ENCODE results near the gene USF2.

The USF2 gene

GRCh38 chr19:35294328-35294727 is 25.6 kb downstream of the USF2 start:
- no peak overlapping the region for H3K9ac ChIP-seq (ENCODE audit: low read depth in 1 of 2, low read length in 2 of 2)
- no peaks in the 10 kb centered on the region for H3K27me3 ChIP-seq (ENCODE audit: control insufficient read depth in 1 of 2, insufficient read depth in 2 of 2, low read length in 2 of 2)
- no peak overlapping the region for H3K27ac ChIP-seq (ENCODE audit: low read depth, low read length)

DNA sequence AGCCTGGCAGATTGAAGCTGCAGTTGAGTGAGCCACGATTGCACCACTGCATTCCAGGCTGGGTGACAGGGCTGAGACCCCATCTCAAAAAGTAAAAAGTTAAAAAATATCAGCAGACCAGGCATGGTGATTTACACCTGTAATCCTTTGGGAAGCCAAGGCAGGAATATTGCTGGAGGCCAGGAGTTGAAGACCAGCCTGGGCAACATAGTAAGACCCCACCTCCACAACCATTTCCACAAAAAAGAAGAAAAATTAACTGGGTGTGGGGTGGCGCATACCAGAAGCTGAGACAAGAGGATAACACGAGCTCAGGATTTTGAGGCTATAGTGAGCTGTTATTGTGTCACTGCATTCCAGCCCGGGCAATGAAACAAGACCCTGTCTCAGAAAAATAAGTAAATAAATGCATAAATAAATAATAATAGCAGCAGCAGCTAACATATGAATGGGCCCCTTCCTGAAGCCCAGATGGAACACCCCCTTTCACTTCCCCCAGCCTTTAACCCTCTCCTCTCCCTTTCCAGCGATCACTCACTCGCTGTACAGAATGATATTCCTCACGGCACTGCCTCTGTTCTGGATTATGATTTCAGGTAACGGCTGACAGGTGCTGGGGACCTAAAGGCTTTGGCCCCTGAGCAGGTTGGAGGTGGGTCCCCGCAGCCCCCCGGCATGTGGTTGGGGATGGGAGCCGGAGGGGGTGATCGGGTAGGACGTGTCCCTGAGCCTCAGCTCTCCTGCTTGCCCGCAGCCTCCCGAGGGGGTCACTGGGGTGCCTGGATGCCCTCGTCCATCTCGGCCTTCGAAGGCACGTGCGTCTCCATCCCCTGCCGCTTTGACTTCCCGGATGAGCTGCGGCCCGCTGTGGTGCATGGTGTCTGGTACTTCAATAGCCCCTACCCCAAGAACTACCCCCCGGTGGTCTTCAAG is 26.4 kb downstream of the USF2 start:
- H3K36me3 ChIP-seq (ENCODE audit: control insufficient read depth in 1 of 2, insufficient read depth in 2 of 2, low read length in 2 of 2): no peaks in the 10 kb centered on the region
- no peak overlapping the region for H3K4me3 ChIP-seq (ENCODE audit: low read depth in 1 of 2, low read length in 2 of 2)
- H3K9ac ChIP-seq (ENCODE audit: low read depth in 1 of 2, low read length in 2 of 2): no peak overlapping the region
- no peaks in the 10 kb centered on the region for H3K4me1 ChIP-seq (ENCODE audit: control insufficient read depth in 1 of 2, insufficient read depth in 2 of 2, low read length in 2 of 2)
- no peak overlapping the region for H3K27ac ChIP-seq (ENCODE audit: low read depth, low read length)
- no peaks in the 10 kb centered on the region for H3K9me3 ChIP-seq (ENCODE audit: control insufficient read depth in 1 of 2, low read length in 2 of 2)
- no peaks in the 10 kb centered on the region for H3K27me3 ChIP-seq (ENCODE audit: control insufficient read depth in 1 of 2, insufficient read depth in 2 of 2, low read length in 2 of 2)

More at GRCh38 chr19:35294328-35294727, 25.6 kb downstream of the USF2 start:
- Histone ChIP-seq H3K9me3 (ENCODE audit: control insufficient read depth in 1 of 2, low read length in 2 of 2) (no peaks in the 10 kb centered on the region), H3K4me1 (ENCODE audit: control insufficient read depth in 1 of 2, insufficient read depth in 2 of 2, low read length in 2 of 2) (no peaks in the 10 kb centered on the region), H3K36me3 (ENCODE audit: control insufficient read depth in 1 of 2, insufficient read depth in 2 of 2, low read length in 2 of 2) (no peaks in the 10 kb centered on the region), H3K4me3 (ENCODE audit: low read depth in 1 of 2, low read length in 2 of 2) (no peak overlapping the region)

DNA sequence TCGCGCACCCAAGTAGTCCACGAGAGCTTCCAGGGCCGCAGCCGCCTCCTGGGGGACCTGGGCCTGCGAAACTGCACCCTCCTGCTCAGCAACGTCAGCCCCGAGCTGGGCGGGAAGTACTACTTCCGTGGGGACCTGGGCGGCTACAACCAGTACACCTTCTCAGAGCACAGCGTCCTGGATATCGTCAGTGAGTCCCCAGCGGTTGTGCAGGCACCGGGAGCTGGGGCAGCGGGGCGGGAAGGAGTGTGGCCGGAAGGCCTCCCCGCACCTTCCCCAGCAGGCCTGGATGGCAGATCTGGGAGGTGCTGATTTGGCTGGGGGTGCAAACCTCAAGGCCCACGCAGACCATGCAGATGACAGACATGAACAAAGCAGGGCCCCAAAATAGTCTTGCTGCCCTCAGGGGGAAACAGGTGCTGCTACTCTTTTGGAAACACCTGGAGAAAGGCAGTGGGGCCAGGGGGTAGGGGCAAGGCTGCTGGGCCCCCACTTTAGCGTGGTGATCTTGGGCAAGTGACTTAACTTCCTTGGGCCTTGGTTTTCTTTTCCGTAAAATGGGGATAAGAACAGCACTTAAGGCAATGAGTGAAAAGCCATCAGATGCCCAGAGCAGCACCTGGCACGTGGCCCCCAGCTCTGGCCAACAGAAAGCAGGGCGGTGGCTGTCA is 27.2 kb downstream of the USF2 start:
- no peak overlapping the region for H3K4me3 ChIP-seq (ENCODE audit: low read depth in 1 of 2, low read length in 2 of 2)
- H3K9me3 ChIP-seq (ENCODE audit: control insufficient read depth in 1 of 2, low read length in 2 of 2): no peaks in the 10 kb centered on the region
- no peaks in the 10 kb centered on the region for H3K4me1 ChIP-seq (ENCODE audit: control insufficient read depth in 1 of 2, insufficient read depth in 2 of 2, low read length in 2 of 2)
- no peak overlapping the region for H3K27ac ChIP-seq (ENCODE audit: low read depth, low read length)
- no peaks in the 10 kb centered on the region for H3K27me3 ChIP-seq (ENCODE audit: control insufficient read depth in 1 of 2, insufficient read depth in 2 of 2, low read length in 2 of 2)
- H3K36me3 ChIP-seq (ENCODE audit: control insufficient read depth in 1 of 2, insufficient read depth in 2 of 2, low read length in 2 of 2): no peaks in the 10 kb centered on the region
- H3K9ac ChIP-seq (ENCODE audit: low read depth in 1 of 2, low read length in 2 of 2): no peak overlapping the region

DNA sequence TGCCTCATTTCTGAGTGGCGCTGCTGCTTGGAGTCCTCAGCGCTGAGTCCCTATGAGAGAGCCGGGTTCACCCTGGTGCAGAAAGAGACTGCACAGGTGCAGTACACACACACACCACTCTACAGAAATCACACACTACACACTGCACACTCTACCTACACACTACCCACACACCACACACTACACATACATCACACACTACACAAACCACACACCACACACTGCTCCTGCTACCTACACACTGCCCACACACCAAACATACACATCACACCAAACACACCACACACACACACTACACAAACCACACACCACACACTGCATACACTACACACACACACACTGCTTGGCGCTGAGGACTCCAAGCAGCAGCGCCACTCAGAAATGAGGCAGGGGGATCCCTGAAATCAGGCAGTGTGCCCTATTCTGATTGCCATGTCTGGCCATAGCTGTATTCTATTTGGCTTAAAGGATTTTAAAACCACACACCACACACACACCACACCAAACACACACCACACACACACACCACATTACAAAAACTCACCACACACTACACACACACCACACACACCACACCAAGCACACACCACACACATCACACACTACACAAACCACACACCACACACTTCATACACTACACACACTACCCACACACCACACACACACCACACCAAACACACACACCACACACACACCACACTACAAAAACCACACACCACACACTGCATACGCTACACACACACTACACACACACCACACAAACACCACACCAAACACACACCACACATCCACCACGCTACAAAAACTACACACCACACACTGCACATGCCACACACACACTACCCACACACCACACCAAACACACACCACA is 28.1 kb downstream of the USF2 start:
- Histone ChIP-seq H3K27ac (ENCODE audit: low read depth, low read length) (no peak overlapping the region), H3K27me3 (ENCODE audit: control insufficient read depth in 1 of 2, insufficient read depth in 2 of 2, low read length in 2 of 2) (no peaks in the 10 kb centered on the region)

GRCh38 chr19:35297515-35297848 is 28.7 kb downstream of the USF2 start:
- no peaks in the 10 kb centered on the region for H3K4me1 ChIP-seq (ENCODE audit: control insufficient read depth in 1 of 2, insufficient read depth in 2 of 2, low read length in 2 of 2)
- H3K27me3 ChIP-seq (ENCODE audit: control insufficient read depth in 1 of 2, insufficient read depth in 2 of 2, low read length in 2 of 2): no peaks in the 10 kb centered on the region
- H3K9me3 ChIP-seq (ENCODE audit: control insufficient read depth in 1 of 2, low read length in 2 of 2): no peaks in the 10 kb centered on the region
- no peak overlapping the region for H3K27ac ChIP-seq (ENCODE audit: low read depth, low read length)
- H3K4me3 ChIP-seq (ENCODE audit: low read depth in 1 of 2, low read length in 2 of 2): no peak overlapping the region
- no peak overlapping the region for H3K9ac ChIP-seq (ENCODE audit: low read depth in 1 of 2, low read length in 2 of 2)
- H3K36me3 ChIP-seq (ENCODE audit: control insufficient read depth in 1 of 2, insufficient read depth in 2 of 2, low read length in 2 of 2): no peaks in the 10 kb centered on the region

More for the DNA sequence above, 28.1 kb downstream of the USF2 start:
- H3K4me1 ChIP-seq (ENCODE audit: control insufficient read depth in 1 of 2, insufficient read depth in 2 of 2, low read length in 2 of 2): no peaks in the 10 kb centered on the region
- no peak overlapping the region for H3K4me3 ChIP-seq (ENCODE audit: low read depth in 1 of 2, low read length in 2 of 2)
- H3K36me3 ChIP-seq (ENCODE audit: control insufficient read depth in 1 of 2, insufficient read depth in 2 of 2, low read length in 2 of 2): no peaks in the 10 kb centered on the region
- no peak overlapping the region for H3K9ac ChIP-seq (ENCODE audit: low read depth in 1 of 2, low read length in 2 of 2)
- H3K9me3 ChIP-seq (ENCODE audit: control insufficient read depth in 1 of 2, low read length in 2 of 2): no peaks in the 10 kb centered on the region

DNA sequence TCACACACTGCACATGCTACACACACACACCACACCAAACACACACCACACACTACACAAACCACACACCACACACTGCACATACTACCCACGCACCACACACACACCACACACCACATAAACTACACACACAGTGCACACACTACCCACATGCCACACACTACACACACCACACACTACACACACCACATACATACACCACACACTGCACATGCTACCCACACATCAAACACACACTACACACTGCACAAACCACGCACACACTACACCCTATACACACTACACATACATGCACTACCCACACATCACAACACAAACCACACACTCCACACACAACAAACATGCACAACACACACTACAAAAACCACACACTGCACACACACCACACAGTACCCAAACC is 29.2 kb downstream of the USF2 start:
- H3K4me1 ChIP-seq (ENCODE audit: control insufficient read depth in 1 of 2, insufficient read depth in 2 of 2, low read length in 2 of 2): no peaks in the 10 kb centered on the region
- H3K4me3 ChIP-seq (ENCODE audit: low read depth in 1 of 2, low read length in 2 of 2): no peak overlapping the region
- H3K27me3 ChIP-seq (ENCODE audit: control insufficient read depth in 1 of 2, insufficient read depth in 2 of 2, low read length in 2 of 2): no peaks in the 10 kb centered on the region
- H3K27ac ChIP-seq (ENCODE audit: low read depth, low read length): no peak overlapping the region
- H3K36me3 ChIP-seq (ENCODE audit: control insufficient read depth in 1 of 2, insufficient read depth in 2 of 2, low read length in 2 of 2): no peaks in the 10 kb centered on the region
- no peak overlapping the region for H3K9ac ChIP-seq (ENCODE audit: low read depth in 1 of 2, low read length in 2 of 2)
- H3K9me3 ChIP-seq (ENCODE audit: control insufficient read depth in 1 of 2, low read length in 2 of 2): no peaks in the 10 kb centered on the region

- Histone ChIP-seq H3K36me3 (ENCODE audit: control insufficient read depth in 1 of 2, insufficient read depth in 2 of 2, low read length in 2 of 2) (no peaks in the 10 kb centered on the region), H3K9ac (ENCODE audit: low read depth in 1 of 2, low read length in 2 of 2) (no peak overlapping the region), H3K4me1 (ENCODE audit: control insufficient read depth in 1 of 2, insufficient read depth in 2 of 2, low read length in 2 of 2) (no peaks in the 10 kb centered on the region), H3K9me3 (ENCODE audit: control insufficient read depth in 1 of 2, low read length in 2 of 2) (no peaks in the 10 kb centered on the region), H3K4me3 (ENCODE audit: low read depth in 1 of 2, low read length in 2 of 2) (no peak overlapping the region), H3K27ac (ENCODE audit: low read depth, low read length) (no peak overlapping the region), H3K27me3 (ENCODE audit: control insufficient read depth in 1 of 2, insufficient read depth in 2 of 2, low read length in 2 of 2) (no peaks in the 10 kb centered on the region)
Measured at GRCh38 chr19:35298561-35298972, 29.8 kb downstream of the USF2 start.

GRCh38 chr19:35299523-35300338 is 31.0 kb downstream of the USF2 start:
- Histone ChIP-seq H3K27me3 (ENCODE audit: control insufficient read depth in 1 of 2, insufficient read depth in 2 of 2, low read length in 2 of 2) (no peaks in the 10 kb centered on the region), H3K4me3 (ENCODE audit: low read depth in 1 of 2, low read length in 2 of 2) (no peak overlapping the region), H3K9me3 (ENCODE audit: control insufficient read depth in 1 of 2, low read length in 2 of 2) (no peaks in the 10 kb centered on the region), H3K9ac (ENCODE audit: low read depth in 1 of 2, low read length in 2 of 2) (no peak overlapping the region), H3K27ac (ENCODE audit: low read depth, low read length) (no peak overlapping the region), H3K36me3 (ENCODE audit: control insufficient read depth in 1 of 2, insufficient read depth in 2 of 2, low read length in 2 of 2) (no peaks in the 10 kb centered on the region), H3K4me1 (ENCODE audit: control insufficient read depth in 1 of 2, insufficient read depth in 2 of 2, low read length in 2 of 2) (no peaks in the 10 kb centered on the region)

GRCh38 chr19:35300339-35300649 is 31.5 kb downstream of the USF2 start:
- no peaks in the 10 kb centered on the region for H3K36me3 ChIP-seq (ENCODE audit: control insufficient read depth in 1 of 2, insufficient read depth in 2 of 2, low read length in 2 of 2)
- no peaks in the 10 kb centered on the region for H3K27me3 ChIP-seq (ENCODE audit: control insufficient read depth in 1 of 2, insufficient read depth in 2 of 2, low read length in 2 of 2)
- H3K4me3 ChIP-seq (ENCODE audit: low read depth in 1 of 2, low read length in 2 of 2): no peak overlapping the region
- H3K27ac ChIP-seq (ENCODE audit: low read depth, low read length): no peak overlapping the region
- H3K4me1 ChIP-seq (ENCODE audit: control insufficient read depth in 1 of 2, insufficient read depth in 2 of 2, low read length in 2 of 2): no peaks in the 10 kb centered on the region
- no peak overlapping the region for H3K9ac ChIP-seq (ENCODE audit: low read depth in 1 of 2, low read length in 2 of 2)
- H3K9me3 ChIP-seq (ENCODE audit: control insufficient read depth in 1 of 2, low read length in 2 of 2): no peaks in the 10 kb centered on the region

Data from duodenal mucosa (tissue), 2 donors.